Cardiac fibroblast (primary cell): ENCODE measurements around the gene SRPK1.

Experiments
- DNase-seq, 2 donors: peaks; one replicate each; pipeline versions ENCODE4 v3.0.0 to v3.0.0-alpha.2; 2010; ENCODE audit warnings: low read depth in 2 of 2
- H3K4me3 ChIP-seq, 2 donors: replicated peaks in 1 of 2; 1 replicate in 1 of 2; 2 replicates in 1 of 2; pipeline ENCODE4 v1.5.1; 2011; ENCODE audit warnings: low read depth in 2 of 2, low read length in 2 of 2, mild to moderate bottlenecking in 2 of 2, moderate library complexity in 1 of 2
- CTCF ChIP-seq: IDR thresholded peaks from one replicate; pipeline ENCODE4 v1.5.1; 2011; ENCODE audit warnings: low read depth, mild to moderate bottlenecking, low read length, inconsistent platforms

SRPK1 gene

GRCh38 chr6:35810971-35811698 lies 109.8 kb downstream of the SRPK1 start:
- DNase-seq, result peak; percentile 64 to 89
- no peak overlapping the region for H3K4me3 ChIP-seq
- no peak for TF ChIP-seq CTCF

- no peak for TF ChIP-seq CTCF
- no peak for DNase-seq
- no peak overlapping the region for H3K4me3 ChIP-seq
Observed at GRCh38 chr6:35809809-35810208, 111.1 kb downstream of the SRPK1 start.

GRCh38 chr6:35808688-35809087 lies 112.2 kb downstream of the SRPK1 start:
- no peak overlapping the region for H3K4me3 ChIP-seq
- TF ChIP-seq CTCF, result no peak
- DNase-seq, result no peak

- TF ChIP-seq CTCF, result no peak
- peak in 1 of 2 donors; percentile 33 for DNase-seq
- H3K4me3 ChIP-seq, result peak within 1 kb of the TSS in 1 of 2 donors; percentile 14
Observed at GRCh38 chr6:35804996-35805736, 115.7 kb downstream of the SRPK1 start, which contains the start of gene LHFPL5. Gene LHFPL5 (plus strand): TSS chr6:35805352. CDS start chr6:35805671, 319 bp downstream.

- no peak for DNase-seq
- no peak for TF ChIP-seq CTCF
Observed at GRCh38 chr6:35801148-35801547, 119.8 kb downstream of the SRPK1 start.

GRCh38 chr6:35798706-35799105 lies 122.2 kb downstream of the SRPK1 start:
- TF ChIP-seq CTCF, result no peak
- H3K4me3 ChIP-seq, result no peak overlapping the region
- DNase-seq, result no peak

More at GRCh38 chr6:35801148-35801547, 119.8 kb downstream of the SRPK1 start:
- H3K4me3 ChIP-seq, result no peak overlapping the region
